Fibroblast of skin of back (primary cell): Measurements from ENCODE around the gene MAU2. TPM values are rescaled to one million over a fixed set of nuclear protein-coding genes. Genes with fewer than 3 reads are reported as not detected.

Experiments
- DNase-seq: peaks from one replicate; pipeline ENCODE4 v3.0.0-alpha.2; 2013
- polyA plus RNA-seq, 2 experiments: library from polyadenylated mRNA; unstranded; fragments of 120-200 nt; gene quantifications; one replicate each; pipeline ENCODE4 v1.2.1, GENCODE V29; 2013; ENCODE audit not compliant: insufficient read length in 2 of 2

The MAU2 gene, protein sequence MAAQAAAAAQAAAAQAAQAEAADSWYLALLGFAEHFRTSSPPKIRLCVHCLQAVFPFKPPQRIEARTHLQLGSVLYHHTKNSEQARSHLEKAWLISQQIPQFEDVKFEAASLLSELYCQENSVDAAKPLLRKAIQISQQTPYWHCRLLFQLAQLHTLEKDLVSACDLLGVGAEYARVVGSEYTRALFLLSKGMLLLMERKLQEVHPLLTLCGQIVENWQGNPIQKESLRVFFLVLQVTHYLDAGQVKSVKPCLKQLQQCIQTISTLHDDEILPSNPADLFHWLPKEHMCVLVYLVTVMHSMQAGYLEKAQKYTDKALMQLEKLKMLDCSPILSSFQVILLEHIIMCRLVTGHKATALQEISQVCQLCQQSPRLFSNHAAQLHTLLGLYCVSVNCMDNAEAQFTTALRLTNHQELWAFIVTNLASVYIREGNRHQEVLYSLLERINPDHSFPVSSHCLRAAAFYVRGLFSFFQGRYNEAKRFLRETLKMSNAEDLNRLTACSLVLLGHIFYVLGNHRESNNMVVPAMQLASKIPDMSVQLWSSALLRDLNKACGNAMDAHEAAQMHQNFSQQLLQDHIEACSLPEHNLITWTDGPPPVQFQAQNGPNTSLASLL
- 21.8 TPM for polyA plus RNA-seq (2013, experiment 1 of 2; ENCODE audit: insufficient read length)
- polyA plus RNA-seq (2013, experiment 2 of 2; ENCODE audit: insufficient read length), result 21.0 TPM

DNA sequence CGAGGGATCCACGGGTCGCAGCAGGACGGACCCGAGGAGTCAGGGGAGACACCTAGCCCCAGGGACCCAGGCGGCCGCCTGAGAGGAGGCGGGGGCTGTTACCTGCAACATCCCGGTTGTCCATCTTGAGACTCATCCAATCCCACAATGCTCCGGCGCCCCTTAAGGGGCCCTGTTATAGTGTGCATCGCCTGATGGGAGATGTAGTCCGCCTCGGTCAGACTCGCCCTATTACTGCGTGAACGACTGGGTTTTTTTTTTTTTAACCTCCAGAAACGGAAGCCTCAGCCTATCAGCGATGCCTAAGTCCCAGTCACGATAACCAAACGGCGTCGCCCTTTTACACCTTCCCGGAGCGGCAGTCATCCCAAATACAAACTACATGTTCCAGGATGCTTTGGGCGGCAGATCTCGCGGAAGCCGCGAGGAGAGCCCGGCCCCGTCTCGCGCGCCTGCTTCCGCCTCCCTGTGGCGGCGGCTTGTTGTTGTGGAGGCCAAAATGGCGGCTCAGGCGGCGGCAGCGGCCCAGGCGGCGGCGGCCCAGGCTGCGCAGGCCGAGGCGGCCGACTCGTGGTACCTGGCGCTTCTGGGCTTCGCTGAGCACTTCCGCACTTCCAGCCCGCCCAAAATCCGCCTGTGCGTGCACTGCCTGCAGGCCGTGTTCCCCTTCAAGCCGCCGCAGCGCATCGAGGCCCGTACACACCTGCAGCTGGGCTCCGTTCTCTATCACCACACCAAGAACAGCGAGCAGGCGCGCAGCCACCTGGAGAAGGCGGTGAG is at the start of gene MAU2, which contains the start of gene SUGP1:
Gene MAU2 (plus strand): TSS at position 469 of the 780 bp plus-strand sequence. CDS start 31 bp downstream, at position 500.
Gene SUGP1 (minus strand): TSS at position 149 of the 780 bp plus-strand sequence. CDS start 13 bp downstream, at position 136.
- peak; percentile 89 for DNase-seq

DNA sequence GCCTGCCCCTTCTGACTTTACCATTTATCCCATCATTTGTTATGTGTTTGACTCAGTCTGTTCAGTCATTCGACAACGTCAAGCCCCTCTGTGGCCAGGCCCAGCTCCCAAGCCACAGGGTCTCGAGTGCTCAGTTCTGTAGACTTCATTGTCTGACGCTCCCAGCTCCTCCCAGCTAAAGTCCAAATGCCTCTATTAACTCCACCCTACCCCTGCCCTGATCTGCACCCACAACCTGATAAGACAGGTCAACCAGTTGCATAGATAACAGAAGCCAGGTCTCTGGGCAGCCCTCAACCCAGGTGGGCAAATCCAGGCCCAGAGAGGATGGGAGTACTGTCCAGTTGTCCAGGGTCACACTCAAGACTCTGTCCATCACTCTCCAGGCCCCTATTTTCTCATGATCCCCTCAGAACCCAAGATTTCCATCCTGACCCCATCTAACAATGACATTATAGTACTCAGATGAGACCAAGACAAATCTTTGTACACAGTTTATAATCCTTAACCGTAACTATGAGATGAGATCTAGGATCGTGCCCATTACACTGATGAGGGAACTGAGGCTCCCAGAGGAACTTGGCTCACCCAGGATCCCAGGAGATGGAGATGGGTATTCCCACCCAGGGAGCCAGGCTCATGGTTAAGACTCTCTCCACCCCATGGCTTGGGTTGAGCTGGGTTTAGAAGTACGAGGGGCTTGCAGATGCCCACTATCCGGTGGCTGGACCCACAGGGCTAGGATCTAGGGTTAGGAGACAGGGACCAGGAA is 48.6 kb upstream of the MAU2 start:
- DNase-seq, result no peak

DNA sequence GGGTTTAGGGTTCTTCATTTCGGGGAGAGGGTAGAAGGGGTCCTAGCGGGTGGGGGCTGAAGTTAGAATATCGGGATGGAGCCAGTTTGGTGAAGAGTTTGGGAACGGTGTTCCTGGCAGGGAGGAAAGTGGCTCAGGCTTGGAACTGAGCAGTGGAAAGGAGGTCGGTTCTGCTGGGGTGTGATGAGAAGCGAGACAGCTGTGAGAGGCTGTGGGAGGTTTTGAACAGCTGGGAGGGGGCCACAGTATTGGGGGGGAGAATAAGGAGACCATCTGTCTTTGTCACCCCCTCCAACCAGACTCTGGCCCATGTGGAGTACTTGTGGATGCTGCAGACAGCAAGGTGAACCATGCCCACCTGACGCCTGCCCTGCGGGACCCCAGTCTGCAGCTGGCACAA is 46.5 kb upstream of the MAU2 start:
- no peak for DNase-seq

DNA sequence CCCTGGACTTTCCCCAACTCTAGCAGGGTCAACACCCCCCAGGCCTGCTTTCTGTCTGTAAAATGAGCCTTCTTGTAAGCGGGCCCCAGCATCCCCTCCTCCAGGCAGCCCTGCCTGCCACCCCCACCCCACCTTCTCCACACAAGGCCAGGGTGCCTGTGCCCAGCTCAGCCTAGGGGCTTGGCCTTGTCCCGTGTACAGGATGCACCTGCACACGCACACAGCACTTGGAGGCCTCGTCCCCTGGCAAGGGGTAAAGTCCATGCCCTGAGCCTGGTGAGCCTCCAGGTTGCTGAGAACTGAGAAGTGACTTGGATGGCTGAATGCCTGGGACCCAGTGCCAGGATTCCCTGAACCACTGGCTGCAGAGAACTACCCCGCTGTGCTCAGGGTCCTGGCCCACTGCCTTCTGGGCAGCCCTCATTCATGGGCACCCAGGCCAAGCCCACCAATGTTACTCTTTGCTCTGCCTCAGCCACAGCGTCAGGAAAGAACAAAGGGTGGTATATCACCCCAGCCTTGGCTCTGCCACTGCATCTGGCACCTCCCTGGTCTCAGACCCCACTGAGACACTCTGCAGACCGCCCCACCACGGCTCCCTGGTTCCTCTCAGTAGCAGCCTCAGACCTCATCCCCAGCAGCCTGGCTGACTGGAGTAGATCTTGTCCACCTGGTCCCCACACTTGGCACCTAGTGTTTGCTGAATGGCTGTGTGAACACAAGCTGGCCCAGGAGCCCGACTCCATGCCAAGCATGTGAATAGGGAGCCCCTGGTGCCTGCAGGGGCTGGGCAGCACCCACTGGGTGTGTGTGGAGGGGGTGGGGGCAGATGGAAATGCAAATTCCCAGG is 45.7 kb upstream of the MAU2 start:
- no peak for DNase-seq

DNA sequence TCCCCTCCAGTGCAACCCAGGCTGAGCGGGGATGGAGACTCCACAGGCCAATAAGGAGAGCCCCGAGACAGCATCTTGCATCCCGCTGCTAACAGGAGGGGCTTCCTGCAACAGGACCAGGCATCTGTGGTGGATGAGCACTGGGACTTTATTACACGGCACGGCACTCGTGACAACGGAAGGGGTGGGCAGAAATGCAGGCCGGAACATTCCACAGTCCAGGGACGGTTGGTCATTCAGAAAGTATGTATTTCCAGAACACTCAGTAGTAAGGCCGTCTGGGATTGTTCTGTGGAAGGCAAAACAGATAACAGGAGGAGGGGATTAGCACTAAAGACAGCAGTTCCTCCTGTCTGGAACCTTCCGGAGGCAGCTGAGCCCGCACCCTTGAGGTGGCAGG is 44.2 kb upstream of the MAU2 start:
- DNase-seq, result peak; percentile 62

DNA sequence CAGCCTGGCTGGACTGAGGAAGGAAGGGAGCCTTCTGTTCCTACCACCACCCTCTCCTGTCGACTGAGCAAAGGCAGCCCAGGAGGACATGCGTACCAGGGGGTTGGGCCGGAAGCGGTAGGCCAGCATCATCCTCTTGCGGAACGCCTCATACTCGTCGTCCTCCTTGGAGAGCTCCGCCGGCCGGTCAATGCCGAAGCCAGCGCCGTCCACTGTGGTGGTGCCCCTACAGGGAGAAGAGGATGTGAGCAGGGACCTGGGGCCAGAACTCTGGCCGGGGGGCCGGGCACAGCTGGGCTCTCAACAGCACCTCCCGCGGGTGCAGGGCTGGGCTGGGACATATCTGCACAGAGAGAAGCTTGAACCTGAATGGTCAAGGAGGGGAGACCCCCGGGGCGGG is 43.8 kb upstream of the MAU2 start:
- no peak for DNase-seq

DNA sequence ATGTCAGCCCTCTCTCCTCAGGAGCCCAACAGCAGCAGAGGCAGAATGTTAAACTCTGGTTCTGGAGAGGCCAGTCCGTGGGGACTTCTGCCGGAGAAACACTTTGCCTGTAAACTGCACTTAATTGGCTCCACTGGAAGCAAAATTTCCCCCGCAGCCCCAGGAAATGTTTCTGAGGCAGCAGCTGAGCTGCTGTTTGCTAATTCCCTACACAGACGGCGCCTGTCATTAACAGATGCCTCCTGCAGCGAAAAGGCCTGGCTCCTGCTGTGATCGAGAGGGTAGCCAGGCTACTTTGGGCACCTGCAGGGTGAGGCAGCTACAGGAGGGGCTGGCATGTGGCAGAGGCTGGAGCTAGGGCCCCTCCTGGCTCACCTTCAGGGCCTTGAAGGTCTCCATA is 42.3 kb upstream of the MAU2 start:
- DNase-seq, result no peak

DNA sequence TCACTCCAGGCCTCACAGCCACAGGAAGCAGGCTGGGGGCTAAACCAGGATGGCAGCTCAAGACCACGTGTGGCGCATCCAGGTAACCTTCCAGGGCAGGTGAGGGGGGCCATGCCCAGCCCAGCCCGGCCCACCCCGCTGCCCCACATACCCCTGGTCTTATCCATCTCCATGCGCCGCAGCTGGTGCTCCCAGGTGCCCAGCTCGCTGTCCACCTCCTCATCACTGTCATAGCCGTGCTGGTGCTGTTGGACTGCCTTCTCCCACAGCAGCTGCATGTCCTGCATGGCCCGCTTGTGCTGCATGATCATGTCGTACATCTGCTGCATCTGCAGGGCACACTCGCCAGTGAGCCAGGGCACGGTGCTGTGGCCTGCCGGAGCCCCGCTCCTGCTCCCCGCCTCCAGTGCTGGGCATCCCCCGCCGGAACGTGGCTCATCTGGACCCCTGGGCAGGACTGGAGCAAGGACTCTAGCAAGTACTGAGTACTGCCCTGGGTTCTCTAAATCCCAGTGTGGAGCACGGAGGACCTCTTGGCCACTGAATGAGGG is 41.5 kb upstream of the MAU2 start:
- DNase-seq, result no peak

DNA sequence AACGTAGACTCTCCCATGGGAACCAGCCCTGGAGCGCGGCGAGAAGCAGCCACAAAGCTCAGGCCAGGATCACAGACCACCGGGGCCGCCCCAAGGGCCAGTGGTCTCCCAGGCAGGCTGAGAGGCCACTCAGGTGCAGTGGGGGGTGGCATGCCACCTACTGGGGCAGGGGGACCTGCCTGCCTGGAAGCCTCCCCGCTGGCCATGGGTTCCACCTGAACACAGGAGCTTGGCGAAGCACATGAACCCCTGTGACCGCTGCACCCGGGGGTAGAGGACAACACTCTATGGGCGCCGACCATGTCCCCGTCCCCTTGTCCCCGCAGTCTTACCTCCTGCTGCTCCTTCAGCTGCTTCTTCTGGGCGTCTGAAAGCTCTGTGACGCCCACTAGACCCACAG is 40.8 kb upstream of the MAU2 start:
- no peak for DNase-seq

DNA sequence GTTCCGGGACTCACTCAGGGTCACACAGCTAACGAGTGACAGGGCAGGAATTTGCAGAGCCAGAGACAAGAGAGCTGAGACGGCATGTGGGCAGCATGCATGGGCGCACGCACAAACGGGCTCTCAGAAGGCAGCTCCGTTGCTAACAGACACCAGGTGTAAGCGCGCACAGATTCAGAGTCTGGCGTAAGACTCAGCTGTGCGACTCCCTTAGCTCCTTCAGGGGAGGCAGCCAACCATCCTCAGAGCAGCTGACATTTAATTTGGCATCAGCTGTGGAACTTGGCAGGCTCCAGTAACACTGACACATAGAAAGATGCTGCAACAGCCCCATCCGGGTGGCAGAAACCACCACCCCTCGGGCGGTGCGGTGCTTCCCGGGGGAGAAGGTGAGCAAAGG is 40.1 kb upstream of the MAU2 start:
- DNase-seq, result no peak

DNA sequence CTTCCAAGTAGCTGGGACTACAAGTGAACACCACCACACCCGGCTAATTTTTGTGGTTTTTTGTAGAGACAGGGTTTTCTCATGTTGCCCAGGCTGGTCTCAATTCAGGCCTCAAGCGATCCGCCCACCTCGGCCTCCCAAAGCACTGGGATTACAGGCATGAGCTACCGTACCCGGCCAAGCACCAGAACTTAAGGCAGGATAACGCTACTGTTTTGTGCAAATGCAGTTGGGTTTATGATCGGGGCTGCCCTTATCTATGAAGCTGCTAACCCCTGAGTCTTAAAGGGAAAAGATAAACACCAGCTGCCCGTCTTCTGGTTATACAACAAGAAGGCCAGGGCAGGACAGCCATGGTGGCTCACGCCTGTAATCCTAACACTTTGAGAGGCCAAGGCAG is 34.9 kb upstream of the MAU2 start:
- DNase-seq, result no peak

DNA sequence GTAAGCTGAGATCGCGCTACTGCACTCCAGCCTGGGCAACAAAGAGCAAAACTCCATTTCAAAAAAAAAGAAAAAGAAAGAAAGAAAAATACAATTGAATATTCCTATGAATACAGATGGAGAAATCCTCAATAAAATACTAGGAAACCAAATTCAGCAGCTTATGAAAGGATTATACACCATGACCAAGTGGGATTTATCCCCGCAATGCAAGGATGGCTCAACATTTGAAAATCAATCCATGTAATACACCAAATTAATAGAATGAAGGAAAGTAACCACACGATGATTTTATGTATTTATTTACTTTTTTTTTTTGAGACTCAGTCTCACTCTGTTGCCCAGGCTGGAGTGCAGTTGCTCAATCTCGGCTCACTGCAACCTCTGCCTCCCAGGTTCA is 28.0 kb upstream of the MAU2 start:
- no peak for DNase-seq

DNA sequence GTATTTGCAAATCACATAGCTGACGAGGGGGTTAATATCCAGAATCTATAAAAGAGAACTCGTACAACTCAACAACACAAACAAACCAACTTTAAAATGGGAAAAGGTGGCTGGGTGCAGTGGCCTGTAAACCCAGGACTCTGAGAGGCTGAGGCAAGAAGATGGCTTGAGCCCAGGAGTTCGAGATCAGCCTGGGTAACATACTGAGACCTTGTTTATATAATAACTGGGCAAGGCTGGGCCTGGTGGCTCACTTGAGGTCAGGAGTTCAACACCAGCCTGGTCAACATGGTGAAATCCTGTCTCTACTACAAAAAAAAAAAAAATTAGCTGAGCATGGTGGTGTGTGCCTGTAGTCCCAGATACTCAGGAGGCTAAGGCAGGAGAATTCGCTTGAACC is 25.7 kb upstream of the MAU2 start:
- no peak for DNase-seq

DNA sequence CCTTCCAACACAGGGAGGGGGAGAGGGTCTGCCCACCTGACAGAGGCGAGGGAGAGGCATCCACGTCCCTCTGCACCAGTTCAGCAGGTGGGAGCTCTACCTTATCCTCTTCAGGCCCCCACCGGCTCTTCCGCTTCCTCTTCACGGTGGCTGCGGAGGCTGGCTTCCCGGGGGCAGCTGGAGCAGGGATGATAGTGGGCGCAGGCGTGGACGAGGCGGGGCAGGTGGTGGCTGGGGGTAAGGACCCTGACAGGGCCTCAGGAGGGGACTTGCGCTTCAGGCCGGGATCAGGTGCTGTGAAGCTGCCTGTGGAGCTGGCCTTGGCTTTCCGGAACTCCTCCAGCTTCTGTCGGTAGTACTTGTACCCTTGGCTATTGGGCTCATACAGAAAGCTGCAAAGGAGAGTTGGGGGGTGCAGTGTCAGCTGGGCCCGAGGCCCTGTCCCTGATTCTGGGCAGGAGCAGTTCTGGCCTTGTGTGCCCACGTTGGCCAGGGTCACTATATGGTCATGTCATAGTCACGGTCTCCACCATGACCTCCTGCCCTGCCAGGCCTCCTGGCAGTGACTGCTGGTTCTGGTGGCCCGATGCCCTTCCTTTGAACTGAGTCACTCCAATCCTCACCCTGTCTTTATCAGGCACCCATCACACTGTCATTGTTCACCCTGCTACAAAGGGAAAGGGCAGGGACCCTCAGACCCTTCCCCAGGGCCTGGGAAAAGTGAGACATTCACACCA is 23.5 kb upstream of the MAU2 start:
- no peak for DNase-seq

DNA sequence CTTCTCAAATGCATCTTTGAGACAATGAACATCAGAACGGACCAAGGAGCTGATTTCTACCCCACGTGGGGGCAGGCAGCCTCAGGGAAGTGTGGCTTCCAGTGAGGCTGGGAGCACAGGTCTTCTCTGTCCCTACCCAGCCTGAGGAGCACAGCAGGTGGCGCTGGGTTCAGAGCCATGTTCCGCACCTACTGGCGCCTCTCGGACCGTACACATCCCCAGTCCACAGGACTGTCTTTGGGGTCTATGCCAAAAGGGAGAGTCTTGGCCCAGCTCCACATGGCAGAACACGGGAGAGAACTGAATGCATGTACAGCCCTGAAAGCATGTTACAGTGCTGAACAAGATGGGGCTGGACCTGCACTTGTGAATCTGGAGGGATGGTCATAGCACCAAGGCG is 22.9 kb upstream of the MAU2 start:
- no peak for DNase-seq

DNA sequence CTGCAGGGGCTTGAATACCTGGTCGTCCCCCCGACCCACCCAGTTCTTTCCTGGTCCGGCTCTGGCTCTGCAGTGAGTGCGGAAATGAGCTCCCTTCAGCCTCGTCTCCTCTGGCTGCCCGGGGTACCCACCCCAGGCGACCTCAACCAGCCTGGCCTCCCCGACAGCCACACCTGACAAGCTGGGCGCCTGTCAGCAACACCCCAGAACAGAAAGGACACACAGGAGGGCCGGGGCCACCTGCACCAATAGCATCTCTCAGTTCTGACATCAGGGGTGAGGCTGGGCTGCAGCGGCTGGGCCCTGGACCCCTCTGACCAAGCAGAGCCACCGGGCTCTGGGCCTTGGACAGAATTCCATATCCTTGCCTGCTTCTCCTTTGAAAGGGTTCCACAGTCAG is 20.0 kb upstream of the MAU2 start:
- DNase-seq, result no peak

DNA sequence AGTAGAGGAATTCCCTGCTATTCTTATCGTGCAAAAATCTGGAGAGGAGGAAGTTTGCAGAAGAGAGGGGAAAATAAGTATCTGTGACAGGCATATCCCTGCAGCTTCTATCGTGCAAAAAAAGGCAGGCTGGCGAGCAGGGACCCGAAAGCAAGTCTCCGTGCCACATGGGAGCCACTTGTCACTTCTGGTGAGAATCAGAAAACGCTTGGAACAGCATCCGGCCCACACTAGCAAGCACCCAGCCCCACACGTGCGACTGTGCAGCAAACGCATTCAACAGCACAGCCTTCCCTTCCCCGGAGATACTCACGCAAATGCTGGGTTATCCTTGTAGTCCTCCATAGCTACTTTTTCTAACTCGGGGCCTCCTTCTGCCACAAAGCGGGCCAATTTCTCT is 17.2 kb upstream of the MAU2 start:
- no peak for DNase-seq

DNA sequence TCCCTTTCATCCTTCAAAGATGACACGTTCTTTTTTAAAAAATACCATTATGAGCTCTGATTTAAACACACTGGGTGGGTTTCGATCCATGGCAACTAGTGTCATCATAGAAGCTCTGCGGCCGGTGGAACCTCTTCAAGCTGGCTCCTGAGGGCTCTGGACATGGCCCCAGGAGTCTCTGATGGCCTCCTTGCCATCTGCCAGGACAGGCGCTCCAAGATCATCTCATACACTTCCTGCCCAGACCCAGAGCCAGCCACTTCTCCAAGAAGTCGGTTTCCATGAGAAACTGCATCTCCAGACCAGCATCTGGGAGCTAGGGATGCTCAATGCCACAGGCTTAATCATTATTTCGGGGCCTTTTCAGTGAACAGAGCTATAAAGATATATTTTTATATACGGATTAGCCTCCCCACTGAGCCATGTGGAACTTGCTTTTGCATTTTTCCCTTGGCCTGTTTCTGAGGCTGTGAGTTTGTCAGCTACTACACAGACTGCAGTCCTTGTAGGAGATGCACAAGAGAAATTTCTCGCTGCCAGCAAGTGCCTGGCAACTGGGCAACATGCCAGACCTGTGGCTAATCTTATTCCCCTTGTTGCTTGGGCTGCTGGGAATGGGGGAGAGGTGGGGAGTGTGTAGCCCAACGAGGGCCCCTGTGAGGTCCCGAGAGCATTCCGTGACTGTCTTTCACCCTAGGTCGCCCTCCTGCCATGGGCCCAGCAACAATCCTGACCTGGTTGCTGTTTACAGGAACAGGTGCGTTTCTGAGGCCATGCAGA is 16.3 kb upstream of the MAU2 start:
- no peak for DNase-seq

DNA sequence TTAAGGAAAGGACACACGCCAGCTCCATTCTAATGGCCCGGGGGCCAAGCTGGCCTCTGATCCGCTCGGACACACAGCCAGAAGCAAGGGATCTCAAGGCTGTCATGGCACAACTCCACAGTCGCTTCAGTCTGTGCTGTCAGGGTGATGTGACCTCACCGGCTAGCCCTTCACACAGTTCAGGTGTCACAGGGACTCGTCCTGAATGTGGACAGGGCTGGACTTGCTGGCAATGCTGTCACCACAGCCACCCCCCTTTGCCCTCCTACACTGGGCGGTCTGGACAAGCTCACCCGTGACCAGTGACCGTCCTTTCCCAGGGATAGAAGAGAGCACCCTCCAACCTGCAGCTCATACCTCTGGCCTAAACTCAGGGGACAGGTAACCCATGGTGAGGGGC is 15.6 kb upstream of the MAU2 start:
- DNase-seq, result no peak

DNA sequence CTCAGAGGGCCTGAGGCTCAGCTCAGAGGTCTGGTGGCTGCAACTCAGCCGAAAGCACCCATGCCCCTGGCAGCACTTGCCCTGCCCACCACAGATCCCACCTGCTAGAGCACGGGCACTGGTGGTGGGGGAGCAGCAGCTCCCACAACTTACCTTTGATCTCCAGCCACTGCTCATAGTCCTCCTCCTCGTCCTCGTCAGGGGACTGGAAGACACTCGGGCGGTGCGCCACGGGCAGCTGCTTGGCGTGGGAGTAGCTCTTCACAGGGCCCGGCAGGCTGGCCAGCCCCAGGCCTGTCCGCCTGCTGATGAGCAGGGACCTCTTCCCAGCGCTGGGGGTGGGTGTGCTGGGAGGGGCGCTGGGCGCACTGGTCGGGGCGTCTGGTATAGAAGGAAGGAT is 14.9 kb upstream of the MAU2 start:
- no peak for DNase-seq
